Measurements from ENCODE around the gene TANC1.

The TANC1 gene

GRCh38 chr2:158968396-158969161 is at the start of gene TANC1:
TSS of gene TANC1 (plus strand) at chr2:158968640. CDS start at chr2:159065911, 97,271 bp downstream.
- peak; percentile 93 for DNase-seq

GRCh38 chr2:158921599-158922408 is 46.6 kb upstream of the TANC1 start:
- no peak for DNase-seq

GRCh38 chr2:158922601-158923000 is 45.8 kb upstream of the TANC1 start:
- no peak for DNase-seq

- no peak for DNase-seq
Measured at GRCh38 chr2:158923180-158923594, 45.3 kb upstream of the TANC1 start.

GRCh38 chr2:158923641-158924040 is 44.8 kb upstream of the TANC1 start:
- no peak for DNase-seq

- peak; percentile 31 for DNase-seq
Measured at GRCh38 chr2:158926478-158926948, 41.9 kb upstream of the TANC1 start.

GRCh38 chr2:158928515-158928914 is 39.9 kb upstream of the TANC1 start:
- no peak for DNase-seq

- DNase-seq, result no peak
Measured at GRCh38 chr2:158928965-158929364, 39.5 kb upstream of the TANC1 start.

GRCh38 chr2:158931572-158931971 is 36.9 kb upstream of the TANC1 start:
- no peak for DNase-seq

- DNase-seq, result no peak
Measured at GRCh38 chr2:158932131-158932645, 36.3 kb upstream of the TANC1 start.

GRCh38 chr2:158934170-158934569 is 34.3 kb upstream of the TANC1 start:
- no peak for DNase-seq

GRCh38 chr2:158935617-158936016 is 32.8 kb upstream of the TANC1 start:
- no peak for DNase-seq

- no peak for DNase-seq
Measured at GRCh38 chr2:158936978-158937377, 31.5 kb upstream of the TANC1 start.

- no peak for DNase-seq
Measured at GRCh38 chr2:158940356-158940755, 28.1 kb upstream of the TANC1 start.

GRCh38 chr2:158943973-158944372 is 24.5 kb upstream of the TANC1 start:
- no peak for DNase-seq

- DNase-seq, result no peak
Measured at GRCh38 chr2:158948964-158949699, 19.3 kb upstream of the TANC1 start.

GRCh38 chr2:158953454-158953853 is 15.0 kb upstream of the TANC1 start:
- DNase-seq, result peak; percentile 57

GRCh38 chr2:158953926-158954763 is 14.3 kb upstream of the TANC1 start:
- peak; percentile 88 for DNase-seq

- no peak for DNase-seq
Measured at GRCh38 chr2:158955842-158956365, 12.5 kb upstream of the TANC1 start.

GRCh38 chr2:158958365-158958764 is 10.1 kb upstream of the TANC1 start:
- no peak for DNase-seq

GRCh38 chr2:158960193-158960592 is 8.2 kb upstream of the TANC1 start:
- DNase-seq, result no peak

- no peak for DNase-seq
Measured at GRCh38 chr2:158962074-158962473, 6.4 kb upstream of the TANC1 start.

All from OCI-M1 (cell line).